Coronary artery (tissue), 2 donors: ENCODE measurements around the gene PSEN1.
A peak's percentile ranks its signal among the peaks of the same experiment; 100 is the strongest.

Experiments used
- DNase-seq: peaks from one replicate; pipeline ENCODE4 v3.0.0-alpha.2; 2017; ENCODE audit warnings: low spot score
- H3K27ac ChIP-seq, 2 donors: fragments of 200-600 bp; sonication (generic); one replicate each; pipeline ENCODE4 v1.5.1; 2016 to 2019
- H3K4me3 ChIP-seq: fragments of 200-600 bp; sonication (generic); 2 replicates; pipeline ENCODE4 v1.5.1; 2016; ENCODE audit warnings: mild to moderate bottlenecking, moderate library complexity
- CTCF ChIP-seq: fragments of 200-600 bp; sonication (generic); IDR thresholded peaks from one replicate; pipeline ENCODE4 v1.5.1; 2019; ENCODE audit warnings: antibody characterized with exemption

The PSEN1 gene

GRCh38 chr14:73238424-73238852 lies 102.1 kb downstream of the PSEN1 start:
- peak; percentile 71 for DNase-seq
- peak overlapping the region; percentile 74 for H3K4me3 ChIP-seq
- peak overlapping the region in 1 of 2 donors; percentile 68 for H3K27ac ChIP-seq
- TF ChIP-seq CTCF: no peak

- no peak overlapping the region for H3K27ac ChIP-seq
- DNase-seq: no peak
Measured at GRCh38 chr14:73238941-73239340, 102.6 kb downstream of the PSEN1 start.

GRCh38 chr14:73239393-73240241 lies 103.3 kb downstream of the PSEN1 start:
- peak overlapping the region; percentile 74 for H3K4me3 ChIP-seq
- TF ChIP-seq CTCF: no peak
- DNase-seq: no peak
- peak overlapping the region in 1 of 2 donors; percentile 38 for H3K27ac ChIP-seq

More at GRCh38 chr14:73238941-73239340, 102.6 kb downstream of the PSEN1 start:
- no peak for TF ChIP-seq CTCF
- peak overlapping the region; percentile 74 for H3K4me3 ChIP-seq

GRCh38 chr14:73240816-73241480 lies 104.6 kb downstream of the PSEN1 start:
- no peak for DNase-seq
- TF ChIP-seq CTCF: no peak
- Histone ChIP-seq H3K4me3 (no peak overlapping the region), H3K27ac (peak overlapping the region in 1 of 2 donors; percentile 31)

- TF ChIP-seq CTCF: no peak
- H3K4me3 ChIP-seq: no peak overlapping the region
- no peak for DNase-seq
- peak overlapping the region in 1 of 2 donors; percentile 54 for H3K27ac ChIP-seq
Measured at GRCh38 chr14:73241481-73242165, 105.3 kb downstream of the PSEN1 start.

GRCh38 chr14:73242357-73242901 lies 106.1 kb downstream of the PSEN1 start:
- H3K27ac ChIP-seq: peak overlapping the region in 1 of 2 donors; percentile 54
- no peak for TF ChIP-seq CTCF
- no peak for DNase-seq
- H3K4me3 ChIP-seq: no peak overlapping the region
